Activated CD8-positive, alpha-beta memory T cell treated with anti-CD3 and anti-CD28 coated beads, Interleukin-2, amount 10 ng/mL, durations not matched to agents 7 days and 5 days (primary cell): ENCODE results near the gene PLIN3. TPM values are rescaled to one million over a fixed set of nuclear protein-coding genes. Genes with fewer than 3 reads are reported as not detected.
"Not testable (repeated sequence)": the region's sequence is repeated elsewhere in the genome, so short reads cannot be mapped to it uniquely, and the experiment has no call there.

Experiments
- ATAC-seq: fragments of 150-1000 bp; cut with Tn5 transposase; one replicate; pipeline ENCODE4 v1.10.0; 2021; ENCODE audit warnings: moderate library complexity
- CTCF ChIA-PET: fragments of 350-600 bp; sonication (Branson Sonifier 250); formaldehyde crosslinking; loops from one replicate; lab custom pipeline; 2021; ENCODE audit warnings: antibody characterized with exemption; lab: Charles Lee
- DNase-seq: peaks from one replicate; pipeline ENCODE4 v3.0.0-alpha.2; 2020
- H3K27ac Mint-ChIP-seq: one replicate; pipeline ENCODE4 v1.8.0; 2021; ENCODE audit warnings: mild to moderate bottlenecking, mixed read lengths
- H3K27me3 Mint-ChIP-seq: one replicate; pipeline ENCODE4 v1.8.0; 2021; ENCODE audit warnings: mixed read lengths
- H3K36me3 Mint-ChIP-seq: one replicate; pipeline ENCODE4 v1.8.0; 2021; ENCODE audit warnings: mild to moderate bottlenecking, mixed read lengths
- H3K4me1 Mint-ChIP-seq: one replicate; pipeline ENCODE4 v1.8.0; 2021; ENCODE audit warnings: mixed read lengths
- H3K4me3 Mint-ChIP-seq: one replicate; pipeline ENCODE4 v1.8.0; 2021; ENCODE audit warnings: mild to moderate bottlenecking, moderate library complexity, mixed read lengths
- H3K9me3 Mint-ChIP-seq: one replicate; pipeline ENCODE4 v1.8.0; 2022; ENCODE audit warnings: low read depth, mixed read lengths
- total RNA-seq, 2 experiments: library from RNA; stranded (reverse); gene quantifications; one replicate each; pipeline ENCODE4 v1.2.3, GENCODE V29; 2021

PLIN3 gene
- total RNA-seq, 2 experiments from 2014 or later, result 29.0 to 32.4 TPM

- DNase-seq, result no peak
- Mint-ChIP-seq H3K27ac (no peak overlapping the region), H3K36me3 (no peaks in the 10 kb centered on the region), H3K4me1 (peaks cover 1% of the 10 kb centered on the region), H3K4me3 (no peak overlapping the region), H3K9me3 (no peaks in the 10 kb centered on the region), H3K27me3 (no peaks in the 10 kb centered on the region)
- CTCF ChIA-PET, result no interaction called here
- ATAC-seq, result no peak
Observed at GRCh38 chr19:4879041-4879440, 11.6 kb upstream of the PLIN3 start.

GRCh38 chr19:4878491-4878968, 11.1 kb upstream of the PLIN3 start:
- Mint-ChIP-seq H3K27ac (no peak overlapping the region), H3K4me3 (no peak overlapping the region)
- CTCF ChIA-PET, result no interaction called here

GRCh38 chr19:4877753-4878490, 10.5 kb upstream of the PLIN3 start:
- ATAC-seq, result no peak
- H3K9me3 Mint-ChIP-seq, result no peaks in the 10 kb centered on the region
- H3K27ac Mint-ChIP-seq, result no peak overlapping the region
- no peak for DNase-seq
- H3K4me1 Mint-ChIP-seq, result peaks cover 8% of the 10 kb centered on the region
- H3K36me3 Mint-ChIP-seq, result no peaks in the 10 kb centered on the region
- CTCF ChIA-PET, result interaction anchor here (1.2 kb wide), 1 partner anchor 34 kb away, joined by 3 read pairs; no protein-coding TSS in a partner anchor
- no peaks in the 10 kb centered on the region for H3K27me3 Mint-ChIP-seq
- no peak overlapping the region for H3K4me3 Mint-ChIP-seq

More at GRCh38 chr19:4878491-4878968, 11.1 kb upstream of the PLIN3 start:
- Mint-ChIP-seq H3K9me3 (no peaks in the 10 kb centered on the region), H3K4me1 (peaks cover 4% of the 10 kb centered on the region), H3K36me3 (no peaks in the 10 kb centered on the region), H3K27me3 (no peaks in the 10 kb centered on the region)
- DNase-seq, result no peak
- ATAC-seq, result no peak

- CTCF ChIA-PET, result interaction anchor here (1.1 to 11.0 kb wide), 5 partner anchors 9 to 156 kb away, joined by 3 to 240 read pairs (median 14); partner anchors contain the start of genes KDM4B and UHRF1
- H3K27me3 Mint-ChIP-seq, result peaks cover 3% of the 10 kb centered on the region
- DNase-seq, result no peak
- no peaks in the 10 kb centered on the region for H3K9me3 Mint-ChIP-seq
- H3K27ac Mint-ChIP-seq, result no peak overlapping the region
- H3K36me3 Mint-ChIP-seq, result no peaks in the 10 kb centered on the region
- no peak overlapping the region for H3K4me3 Mint-ChIP-seq
- H3K4me1 Mint-ChIP-seq, result peaks cover 22% of the 10 kb centered on the region
- no peak for ATAC-seq
Observed at GRCh38 chr19:4873930-4874329, 6.5 kb upstream of the PLIN3 start.

- no peak for ATAC-seq
- no peaks in the 10 kb centered on the region for H3K9me3 Mint-ChIP-seq
- peaks cover 23% of the 10 kb centered on the region for H3K4me1 Mint-ChIP-seq
- no peak overlapping the region for H3K4me3 Mint-ChIP-seq
- no peaks in the 10 kb centered on the region for H3K36me3 Mint-ChIP-seq
- no peak for DNase-seq
- no peak overlapping the region for H3K27ac Mint-ChIP-seq
- CTCF ChIA-PET, result interaction anchor here (0.8 to 11.0 kb wide), 11 partner anchors 15 to 214 kb away, joined by 3 to 240 read pairs (median 4); partner anchors contain the start of genes KDM4B and UHRF1
- peaks cover 3% of the 10 kb centered on the region for H3K27me3 Mint-ChIP-seq
Observed at GRCh38 chr19:4871711-4872110, 4.2 kb upstream of the PLIN3 start.

GRCh38 chr19:4870025-4870700, 2.7 kb upstream of the PLIN3 start:
- H3K27me3 Mint-ChIP-seq, result peaks cover 3% of the 10 kb centered on the region
- peak; percentile 59 for DNase-seq
- peak; percentile 13 for ATAC-seq
- peaks cover 27% of the 10 kb centered on the region for H3K4me1 Mint-ChIP-seq
- CTCF ChIA-PET, result interaction anchor here (1.0 to 11.0 kb wide), 8 partner anchors 16 to 160 kb away, joined by 3 to 240 read pairs (median 8); partner anchors contain the start of genes FEM1A, KDM4B and UHRF1
- H3K27ac Mint-ChIP-seq, result no peak overlapping the region
- no peaks in the 10 kb centered on the region for H3K36me3 Mint-ChIP-seq
- H3K9me3 Mint-ChIP-seq, result no peaks in the 10 kb centered on the region
- H3K4me3 Mint-ChIP-seq, result no peak overlapping the region

GRCh38 chr19:4868286-4868834, 893 bp upstream of the PLIN3 start:
- DNase-seq, result no peak
- Mint-ChIP-seq H3K27me3 (peaks cover 3% of the 10 kb centered on the region), H3K4me1 (peaks cover 23% of the 10 kb centered on the region), H3K9me3 (no peaks in the 10 kb centered on the region), H3K4me3 (peak overlapping the region; percentile 74), H3K36me3 (peaks cover 1% of the 10 kb centered on the region), H3K27ac (peak overlapping the region; percentile 52)
- CTCF ChIA-PET, result interaction anchor here (0.7 to 11.0 kb wide), 11 partner anchors 17 to 232 kb away, joined by 3 to 240 read pairs (median 8); partner anchors contain the start of genes ARRDC5 and UHRF1
- no peak for ATAC-seq

- peaks cover 1% of the 10 kb centered on the region for H3K36me3 Mint-ChIP-seq
- no peaks in the 10 kb centered on the region for H3K9me3 Mint-ChIP-seq
- ATAC-seq (no peak), DNase-seq (peak; percentile 69)
- peaks cover 3% of the 10 kb centered on the region for H3K27me3 Mint-ChIP-seq
- H3K27ac Mint-ChIP-seq, result peak overlapping the region; percentile 65
- CTCF ChIA-PET, result interaction anchor here (0.7 to 11.0 kb wide), 14 partner anchors 14 to 166 kb away, joined by 3 to 240 read pairs (median 6); partner anchors contain the start of genes FEM1A, TICAM1 and UHRF1
- H3K4me1 Mint-ChIP-seq, result peaks cover 16% of the 10 kb centered on the region
- peak overlapping the region; percentile 74 for H3K4me3 Mint-ChIP-seq
Observed at GRCh38 chr19:4866595-4867424, 657 bp downstream of the PLIN3 start.

GRCh38 chr19:4861147-4861546, 6.3 kb downstream of the PLIN3 start:
- ATAC-seq, result no peak
- CTCF ChIA-PET, result interaction anchor here (2.0 kb wide), 1 partner anchor 9 kb away, joined by 4 read pairs; no protein-coding TSS in a partner anchor

GRCh38 chr19:4859697-4860096, 7.8 kb downstream of the PLIN3 start:
- ATAC-seq (no peak), DNase-seq (no peak)
- H3K27ac Mint-ChIP-seq, result no peak overlapping the region
- H3K36me3 Mint-ChIP-seq, result peaks cover 1% of the 10 kb centered on the region
- no peaks in the 10 kb centered on the region for H3K4me1 Mint-ChIP-seq
- H3K4me3 Mint-ChIP-seq, result no peak overlapping the region
- CTCF ChIA-PET, result interaction anchor here (0.7 kb wide), 1 partner anchor 69 kb away, joined by 3 read pairs; the partner anchor contains the start of gene FEM1A
- H3K9me3 Mint-ChIP-seq, result no peaks in the 10 kb centered on the region
- no peaks in the 10 kb centered on the region for H3K27me3 Mint-ChIP-seq

More at GRCh38 chr19:4861147-4861546, 6.3 kb downstream of the PLIN3 start:
- no peak for DNase-seq
- H3K4me3 Mint-ChIP-seq, result no peak overlapping the region
- no peak overlapping the region for H3K27ac Mint-ChIP-seq
- H3K36me3 Mint-ChIP-seq, result peaks cover 1% of the 10 kb centered on the region
- no peaks in the 10 kb centered on the region for H3K27me3 Mint-ChIP-seq
- no peaks in the 10 kb centered on the region for H3K4me1 Mint-ChIP-seq
- no peaks in the 10 kb centered on the region for H3K9me3 Mint-ChIP-seq

GRCh38 chr19:4856468-4856867, 11.0 kb downstream of the PLIN3 start:
- H3K36me3 Mint-ChIP-seq, H3K27me3 Mint-ChIP-seq, DNase-seq, ATAC-seq, H3K4me1 Mint-ChIP-seq, H3K4me3 Mint-ChIP-seq, H3K27ac Mint-ChIP-seq, H3K9me3 Mint-ChIP-seq: not testable (repeated sequence)
- CTCF ChIA-PET, result interaction anchor here (0.6 to 15.7 kb wide), 4 partner anchors 16 to 192 kb away, joined by 3 to 418 read pairs (median 6); no protein-coding TSS in a partner anchor

- not testable (repeated sequence) for H3K4me3 Mint-ChIP-seq, H3K36me3 Mint-ChIP-seq, H3K27ac Mint-ChIP-seq, H3K27me3 Mint-ChIP-seq, ATAC-seq, DNase-seq, H3K4me1 Mint-ChIP-seq, H3K9me3 Mint-ChIP-seq
- CTCF ChIA-PET, result interaction anchor here (1.1 to 15.7 kb wide), 4 partner anchors 14 to 58 kb away, joined by 3 to 418 read pairs (median 14); partner anchors contain the start of gene PLIN3
Observed at GRCh38 chr19:4853506-4853905, 14.0 kb downstream of the PLIN3 start.
